PC-9 (cell line): ENCODE data around the gene OSM. TPM values are rescaled to one million over a fixed set of nuclear protein-coding genes. Genes with fewer than 3 reads are reported as not detected.

Experiments used
- BruUV-seq: library from RNA; stranded (reverse); fragments of 400-500 nt; replicated peaks from 2 replicates; lab custom pipeline; 2021; lab: Mats Ljungman, UMichigan
- CTCF ChIA-PET: fragments of 300-600 bp; sonication (Branson Sonifier 250); formaldehyde crosslinking; loops from one replicate; lab custom pipeline; 2022; ENCODE audit warnings: antibody characterized with exemption; lab: Charles Lee
- POLR2A ChIA-PET: fragments of 300-600 bp; sonication (Branson Sonifier 250); formaldehyde crosslinking; loops from one replicate; lab custom pipeline; 2022; ENCODE audit warnings: antibody characterized with exemption; ENCODE audit not compliant: unreplicated experiment; lab: Charles Lee
- DNase-seq, 2 experiments: peaks; one replicate each; pipeline versions ENCODE4 v3.0.0 to v3.0.0-alpha.2; 2015 to 2022; ENCODE audit warnings: mixed read lengths in 1 of 2
- H2AFZ ChIP-seq: fragments of 200-600 bp; sonication (generic); 2 replicates; pipeline ENCODE4 v1.8.1; 2017; ENCODE audit warnings: antibody characterized with exemption
- H3F3A ChIP-seq: fragments of 200-600 bp; sonication (generic); 2 replicates; pipeline ENCODE4 v1.8.1; 2017; ENCODE audit warnings: antibody characterized with exemption, mild to moderate bottlenecking, low read depth; ENCODE audit not compliant: insufficient read depth
- H3K27ac ChIP-seq: fragments of 200-600 bp; sonication (generic); 2 replicates; pipeline ENCODE4 v1.6.1; 2016; ENCODE audit warnings: mixed run types
- H3K27me3 ChIP-seq: fragments of 200-600 bp; sonication (generic); 2 replicates; pipeline ENCODE4 v1.6.1; 2016; ENCODE audit warnings: low read depth, mixed run types; ENCODE audit not compliant: insufficient read depth
- H3K36me3 ChIP-seq: fragments of 200-600 bp; sonication (generic); 2 replicates; pipeline ENCODE4 v1.6.1; 2016; ENCODE audit warnings: low read depth, mixed run types
- H3K4me1 ChIP-seq: fragments of 200-600 bp; sonication (generic); replicated peaks from 2 replicates; pipeline ENCODE4 v1.6.1; 2016; ENCODE audit warnings: mixed run types; ENCODE audit not compliant: insufficient read depth
- H3K4me2 ChIP-seq: fragments of 200-600 bp; sonication (generic); 2 replicates; pipeline ENCODE4 v1.6.1; 2017; ENCODE audit warnings: mixed run types
- H3K4me3 ChIP-seq: fragments of 200-600 bp; sonication (generic); 2 replicates; pipeline ENCODE4 v1.6.1; 2016; ENCODE audit warnings: mixed run types
- H3K79me2 ChIP-seq: fragments of 200-600 bp; sonication (generic); 2 replicates; pipeline ENCODE4 v1.6.1; 2017; ENCODE audit warnings: low read depth, mixed run types
- H3K9me2 ChIP-seq: fragments of 200-600 bp; sonication (generic); 2 replicates; pipeline ENCODE4 v1.8.1; 2017; ENCODE audit warnings: mild to moderate bottlenecking; ENCODE audit not compliant: insufficient read depth
- H3K9me3 ChIP-seq: fragments of 200-600 bp; sonication (generic); 2 replicates; pipeline ENCODE4 v1.8.1; 2016; ENCODE audit warnings: low read depth; ENCODE audit not compliant: insufficient read depth
- H4K20me1 ChIP-seq: fragments of 200-600 bp; sonication (generic); 2 replicates; pipeline ENCODE4 v1.8.1; 2017; ENCODE audit not compliant: insufficient read depth
- CTCF ChIP-seq: fragments of 200-600 bp; sonication (generic); conservative IDR thresholded peaks from 2 replicates; pipeline ENCODE4 v1.6.1; 2017; ENCODE audit warnings: mixed run types, antibody characterized with exemption, mild to moderate bottlenecking, moderate library complexity
- EZH2 ChIP-seq: fragments of 200-600 bp; sonication (generic); IDR thresholded peaks from 2 replicates; pipeline ENCODE4 v1.8.0; 2017; ENCODE audit warnings: antibody characterized with exemption, low read depth
- intact Hi-C: fragments of 100-400 bp; cut with micrococcal nuclease; formaldehyde crosslinking; loops from one replicate; pipeline ENCODE4 v1.10.0; 2022; ENCODE audit not compliant: unreplicated experiment
- total RNA-seq: library from RNA; stranded (reverse); gene quantifications from 2 replicates; pipeline ENCODE4 v1.2.3, GENCODE V29; 2021

Gene OSM
- total RNA-seq, 1 experiment from 2014 or later = not detected

- Histone ChIP-seq H3K4me3 (no peak overlapping the region), H2AFZ (no peak overlapping the region), H4K20me1 (no peaks in the 10 kb centered on the region), H3K79me2 (peaks cover 35% of the 10 kb centered on the region), H3K4me2 (no peak overlapping the region), H3K9me2 (no peaks in the 10 kb centered on the region), H3K36me3 (peaks cover 43% of the 10 kb centered on the region), H3K4me1 (peaks cover 26% of the 10 kb centered on the region), H3K27ac (no peak overlapping the region; the same call in 1 of the 2 replicates), H3F3A (peaks cover 59% of the 10 kb centered on the region), H3K9me3 (no peaks in the 10 kb centered on the region), H3K27me3 (no peaks in the 10 kb centered on the region)
- DNase-seq = no peak
- TF ChIP-seq CTCF = no peak
- TF ChIP-seq EZH2 = no peak
- POLR2A ChIA-PET = no interaction called here
- intact Hi-C loops = no loop called here
- no TSS peak for BruUV-seq
- CTCF ChIA-PET = no interaction called here
Observed at GRCh38 chr22:30244066-30244465, 22.6 kb downstream of the OSM start.

GRCh38 chr22:30243661-30244060 is 23.0 kb downstream of the OSM start:
- POLR2A ChIA-PET = no interaction called here
- DNase-seq = no peak
- Histone ChIP-seq H3K4me2 (no peak overlapping the region), H3F3A (peaks cover 57% of the 10 kb centered on the region), H3K4me1 (peaks cover 26% of the 10 kb centered on the region), H2AFZ (no peak overlapping the region), H3K27ac (peak overlapping the region; percentile 33), H4K20me1 (no peaks in the 10 kb centered on the region), H3K79me2 (peaks cover 31% of the 10 kb centered on the region), H3K27me3 (no peaks in the 10 kb centered on the region), H3K36me3 (peaks cover 43% of the 10 kb centered on the region), H3K9me2 (no peaks in the 10 kb centered on the region), H3K4me3 (no peak overlapping the region), H3K9me3 (no peaks in the 10 kb centered on the region)
- BruUV-seq = no TSS peak
- TF ChIP-seq CTCF (no peak), EZH2 (no peak)
- CTCF ChIA-PET = no interaction called here
- intact Hi-C loops = no loop called here

GRCh38 chr22:30241576-30242371 is 24.9 kb downstream of the OSM start:
- TF ChIP-seq EZH2 = no peak
- no peak for TF ChIP-seq CTCF
- peak overlapping the region; percentile 50; the same call in 1 of the 2 replicates for H3K27ac ChIP-seq
- peaks cover 64% of the 10 kb centered on the region for H3F3A ChIP-seq
- ChIA-PET CTCF (no interaction called here), POLR2A (no interaction called here)
- no peaks in the 10 kb centered on the region for H4K20me1 ChIP-seq
- H3K9me3 ChIP-seq = no peaks in the 10 kb centered on the region
- peaks cover 13% of the 10 kb centered on the region for H3K79me2 ChIP-seq
- peaks cover 43% of the 10 kb centered on the region for H3K36me3 ChIP-seq
- peaks cover 41% of the 10 kb centered on the region for H3K4me1 ChIP-seq
- H3K9me2 ChIP-seq = no peaks in the 10 kb centered on the region
- H3K4me3 ChIP-seq = no peak overlapping the region
- no peak overlapping the region for H2AFZ ChIP-seq
- no TSS peak for BruUV-seq
- no peak overlapping the region for H3K4me2 ChIP-seq
- intact Hi-C loops = no loop called here
- DNase-seq = no peak
- no peaks in the 10 kb centered on the region for H3K27me3 ChIP-seq
